Activated CD4-positive, alpha-beta T cell treated with anti-CD3 and anti-CD28 coated beads, Interleukin-10, Interleukin-2, amounts not matched to agents 100 ng/mL and 50 ng/mL, durations not matched to agents 16 hours and 8 hours (primary cell): ENCODE data around the gene COBL.

Experiments used
- DNase-seq: peaks from one replicate; pipeline ENCODE4 v3.0.0-alpha.2; 2020

Gene COBL

DNA sequence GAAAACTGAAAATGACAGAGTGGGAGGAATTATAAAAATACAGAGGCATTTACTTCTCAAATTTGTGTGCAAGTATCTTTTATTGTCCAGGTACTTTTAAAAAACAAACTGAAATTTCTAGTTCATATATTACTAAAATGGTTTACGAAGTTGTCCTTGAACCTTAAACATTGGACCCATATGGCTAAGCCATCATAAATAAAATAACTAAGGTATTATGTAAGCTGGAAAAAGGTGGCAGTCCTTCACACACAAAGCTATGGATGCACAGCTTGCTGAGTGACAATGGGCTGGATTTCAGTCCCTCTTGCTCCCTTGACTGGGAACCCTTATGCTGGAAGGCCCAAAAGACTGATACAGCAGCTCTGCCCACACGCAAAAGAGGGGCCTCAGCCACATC, 66.1 kb downstream of the COBL start:
- no peak for DNase-seq

DNA sequence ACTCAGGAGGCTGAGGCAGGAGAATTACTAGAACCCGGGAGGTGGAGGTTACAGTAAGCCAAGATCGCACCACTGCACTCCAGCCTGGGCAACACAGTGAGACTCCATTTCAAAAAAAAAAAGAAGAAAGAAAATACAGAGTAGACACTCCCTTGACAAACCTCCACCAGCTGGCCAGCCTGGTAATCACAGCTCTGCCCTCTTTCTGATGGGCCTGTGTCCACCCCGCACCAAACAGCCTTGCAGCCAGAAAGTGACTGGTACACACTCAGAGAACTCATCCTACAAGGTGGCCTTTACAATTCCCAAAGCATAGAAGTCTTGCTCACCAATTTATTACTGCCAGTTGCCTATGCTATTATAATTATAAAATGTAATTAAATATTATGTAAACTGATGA, 66.6 kb downstream of the COBL start:
- no peak for DNase-seq

DNA sequence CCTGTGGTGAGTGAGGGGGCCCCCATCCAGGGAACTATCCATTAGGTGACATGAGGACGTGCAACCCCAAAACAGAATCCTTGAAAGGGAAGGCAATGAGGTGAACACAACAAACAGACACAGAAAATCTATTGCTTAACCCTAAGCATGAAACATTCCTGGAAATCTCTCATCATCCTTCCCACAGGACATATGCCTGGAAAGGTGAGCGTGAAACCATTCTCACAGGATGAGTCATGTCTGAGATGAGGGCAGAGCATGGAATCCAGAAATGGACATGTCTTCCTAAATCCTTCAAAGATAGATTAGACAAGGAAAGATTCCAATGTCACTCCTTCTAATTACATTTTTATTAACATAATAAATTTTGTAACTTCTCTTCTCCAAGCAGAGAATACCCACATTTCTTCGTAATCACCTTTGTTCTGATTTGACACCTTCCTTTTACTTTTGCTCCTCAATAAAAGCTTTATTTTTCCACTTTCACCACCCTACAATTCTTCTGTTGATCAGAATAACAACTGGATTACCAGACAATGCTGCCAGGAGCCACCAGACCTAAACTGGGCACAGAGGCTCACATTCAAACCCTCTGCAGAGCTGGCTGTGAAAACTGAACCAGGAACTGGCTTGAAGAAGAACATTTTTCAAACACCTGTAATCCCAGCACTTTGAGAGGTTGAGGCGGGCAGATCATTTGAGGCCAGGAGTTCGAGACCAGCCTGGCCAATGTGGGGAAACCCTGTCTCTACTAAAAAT, 67.2 kb downstream of the COBL start:
- no peak for DNase-seq

DNA sequence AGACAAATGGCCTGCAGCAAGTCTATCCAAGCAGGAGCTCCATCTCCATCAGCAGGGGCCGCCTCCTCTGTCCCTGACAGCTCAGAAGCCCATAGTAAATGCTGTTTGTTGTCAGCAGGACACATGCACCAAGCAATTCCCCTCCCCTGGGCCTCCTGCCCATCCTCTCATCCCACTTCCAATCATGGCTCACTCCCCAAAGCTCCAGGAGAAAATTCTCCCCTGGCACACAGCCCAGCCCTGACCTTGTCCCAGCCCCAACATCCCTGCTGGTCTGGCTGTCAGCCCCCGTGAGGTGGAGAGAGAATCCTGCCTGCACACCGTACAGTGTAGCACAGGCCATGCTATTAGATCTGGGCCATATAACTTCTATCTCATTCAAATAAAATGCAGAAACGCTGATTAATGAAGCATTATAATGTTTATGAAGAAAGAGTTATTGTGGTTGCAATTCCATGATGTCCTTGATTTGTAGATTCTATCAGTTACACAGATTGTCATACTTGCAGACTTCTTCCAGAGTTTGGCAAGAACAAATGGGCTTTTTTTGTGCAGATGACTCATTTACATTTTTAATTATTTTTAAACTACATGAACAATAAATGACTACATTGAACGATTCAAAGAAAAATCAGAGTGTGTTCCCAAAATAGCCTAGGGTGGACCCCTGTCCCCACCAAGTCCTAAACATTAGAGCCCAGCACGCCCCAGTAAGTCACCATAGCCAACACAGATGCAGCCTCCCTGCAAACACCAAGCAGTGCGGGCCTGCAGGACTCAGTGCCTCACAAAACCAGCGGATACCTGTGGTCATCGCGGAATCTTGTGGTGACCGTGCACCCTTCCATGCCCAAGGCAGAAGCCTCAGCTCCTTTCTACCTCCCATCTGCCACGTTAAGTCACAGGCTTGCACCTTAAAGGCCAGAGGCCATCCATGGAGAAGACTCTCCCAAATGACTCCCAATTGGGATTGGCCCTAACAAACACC, 70.1 kb downstream of the COBL start:
- no peak for DNase-seq

DNA sequence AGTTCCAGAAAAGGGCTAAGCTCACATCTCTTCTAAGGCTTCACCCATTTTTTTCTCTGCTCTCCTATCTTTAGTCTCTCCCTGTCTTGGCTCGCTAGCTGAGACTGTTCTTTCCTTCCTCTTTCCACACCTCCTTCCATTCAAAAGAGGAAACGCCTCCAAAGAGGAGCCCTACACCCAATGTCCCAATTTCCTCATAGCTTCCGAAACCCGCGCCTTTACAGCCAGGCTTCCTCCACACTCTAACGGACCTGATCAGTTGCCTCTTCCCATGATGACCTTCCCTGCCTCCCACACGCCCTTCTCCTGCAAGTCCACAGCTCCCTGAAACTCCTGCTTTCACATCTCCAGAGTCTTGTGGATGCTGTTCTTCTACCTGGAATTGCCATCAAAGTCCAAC, 71.7 kb downstream of the COBL start:
- no peak for DNase-seq

DNA sequence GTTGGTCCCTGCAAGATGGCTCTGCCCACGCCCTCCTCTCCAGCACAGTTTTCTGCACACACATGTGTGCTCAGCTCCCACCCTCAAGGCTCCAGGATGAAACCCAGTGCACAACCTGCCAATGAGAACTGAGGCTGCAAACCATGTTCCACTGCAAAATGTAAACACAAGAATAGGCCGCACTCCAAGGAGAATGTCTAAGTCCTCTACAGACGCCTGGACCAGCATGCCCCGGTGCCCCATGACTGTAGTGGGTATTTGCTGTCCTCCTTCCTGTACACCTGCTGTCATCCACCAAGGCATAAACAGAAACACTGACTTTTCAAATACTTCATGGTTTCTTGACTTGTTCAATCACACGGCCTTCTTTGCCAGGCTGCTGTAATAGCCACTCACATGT, 72.6 kb downstream of the COBL start:
- no peak for DNase-seq

DNA sequence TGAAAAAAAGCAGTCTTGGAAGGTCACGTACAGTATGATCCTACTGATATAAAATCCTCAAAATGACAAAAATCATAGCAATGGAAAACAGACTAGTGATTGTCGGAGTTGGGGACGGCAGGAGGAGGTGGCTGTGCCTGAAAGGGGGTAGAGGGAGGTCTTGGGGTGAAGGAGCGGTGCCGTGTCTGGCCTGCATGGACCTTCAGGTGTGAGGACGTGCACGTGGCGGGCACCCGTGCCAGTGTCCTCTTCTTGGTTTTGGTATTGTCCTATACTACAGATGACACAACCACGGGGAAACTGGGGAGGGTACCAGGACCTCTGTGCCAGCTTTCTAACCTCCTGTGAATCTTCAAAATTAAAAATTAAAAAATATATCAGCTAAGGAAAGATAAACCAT, 73.0 kb downstream of the COBL start:
- no peak for DNase-seq

DNA sequence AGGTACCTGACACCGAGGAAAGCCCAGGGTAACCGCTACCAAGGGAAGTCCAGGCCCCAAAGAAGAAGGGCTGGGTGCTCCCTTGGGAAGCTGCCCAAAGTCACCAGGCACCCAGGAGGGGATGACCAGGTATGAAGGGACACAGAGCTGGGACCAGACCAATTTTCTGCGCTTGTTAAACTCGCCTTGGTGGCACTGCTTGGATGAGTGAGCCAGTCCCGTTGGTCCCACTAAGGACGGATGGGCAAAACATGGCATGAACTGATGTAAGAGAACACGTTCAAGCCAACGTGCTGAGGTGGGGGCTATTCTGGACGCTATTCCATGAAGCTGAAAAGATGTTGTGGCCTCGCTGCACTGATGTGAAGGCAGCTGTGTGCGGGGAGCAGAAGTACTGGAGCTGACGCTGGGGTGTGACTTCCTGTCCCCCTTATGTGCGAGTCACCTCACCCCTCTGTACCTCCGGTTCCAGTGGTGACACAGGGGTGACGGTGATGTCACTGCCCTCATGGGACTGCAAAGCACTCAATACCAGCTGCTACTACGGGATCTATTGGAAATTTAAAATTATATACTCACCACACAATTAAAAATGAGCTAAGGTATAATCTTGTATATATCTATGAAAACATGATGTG, 73.6 kb downstream of the COBL start:
- DNase-seq: no peak

DNA sequence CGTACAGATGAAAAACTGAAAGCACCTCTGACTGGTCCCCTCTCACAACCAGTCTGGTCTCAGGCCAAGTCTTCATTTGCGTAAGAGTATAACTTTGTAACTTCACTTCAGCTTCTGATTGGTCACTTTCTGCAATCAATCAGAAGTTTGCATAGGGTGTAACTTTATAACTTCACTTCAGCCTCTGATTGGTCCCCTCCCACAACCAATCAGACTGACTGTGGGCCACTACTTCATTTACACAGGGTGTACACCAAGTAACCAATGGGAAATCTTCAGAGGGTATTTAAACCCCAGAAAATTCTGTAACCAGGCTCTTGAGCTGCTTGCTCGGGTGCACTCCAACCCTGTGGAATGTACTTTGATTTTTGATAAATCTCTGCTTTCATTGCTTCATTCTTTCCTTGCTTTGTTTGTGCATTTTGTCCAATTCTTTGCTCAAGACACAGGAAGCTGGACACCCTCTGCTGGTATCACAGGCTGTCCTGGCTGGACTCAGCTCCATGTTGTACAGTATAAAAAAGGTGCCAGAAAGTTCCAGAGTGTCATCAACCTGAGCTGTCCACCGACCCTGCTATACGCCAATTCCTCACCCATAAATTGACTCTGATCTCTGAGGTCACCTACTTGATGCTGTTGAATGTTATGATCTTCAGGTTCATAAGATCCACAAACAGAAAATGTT, 74.5 kb downstream of the COBL start:
- DNase-seq: no peak

DNA sequence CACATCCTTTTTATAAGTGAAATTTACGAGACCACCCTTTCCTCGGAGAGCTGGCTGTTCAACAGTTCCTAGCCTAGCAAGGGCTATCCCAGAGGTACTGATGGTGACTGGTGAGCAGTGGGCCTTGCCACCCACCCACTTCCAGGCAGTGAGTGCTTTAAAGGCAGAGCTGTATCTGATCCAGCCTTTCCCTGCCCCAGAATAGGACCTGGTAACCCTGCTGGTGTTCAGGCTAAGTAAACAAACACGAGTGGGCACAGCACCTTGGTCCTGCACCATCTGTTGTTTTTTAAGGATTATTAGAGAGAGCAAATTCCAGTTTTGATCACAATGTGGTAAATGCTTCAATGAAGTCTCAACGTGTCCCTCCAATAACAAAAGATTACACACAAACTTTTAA, 75.7 kb downstream of the COBL start:
- DNase-seq: no peak

DNA sequence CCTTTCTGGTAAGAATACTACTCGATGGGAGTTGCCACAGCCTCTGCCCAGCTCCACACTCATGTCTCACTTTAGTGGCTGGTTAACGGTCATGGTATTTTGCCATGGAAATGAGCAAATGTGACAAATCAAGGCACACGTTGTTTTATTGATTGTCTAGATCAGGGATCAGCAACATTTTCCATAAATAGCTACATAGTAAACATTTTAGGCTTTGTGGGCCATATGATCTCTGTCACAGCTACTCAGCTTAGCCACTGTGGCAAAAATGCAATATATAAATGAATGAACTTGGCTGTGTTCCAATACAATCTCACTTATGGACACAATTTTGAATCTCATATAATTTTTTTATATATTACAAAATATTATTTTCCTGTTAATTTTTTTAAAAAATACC, 76.9 kb downstream of the COBL start:
- DNase-seq: no peak

DNA sequence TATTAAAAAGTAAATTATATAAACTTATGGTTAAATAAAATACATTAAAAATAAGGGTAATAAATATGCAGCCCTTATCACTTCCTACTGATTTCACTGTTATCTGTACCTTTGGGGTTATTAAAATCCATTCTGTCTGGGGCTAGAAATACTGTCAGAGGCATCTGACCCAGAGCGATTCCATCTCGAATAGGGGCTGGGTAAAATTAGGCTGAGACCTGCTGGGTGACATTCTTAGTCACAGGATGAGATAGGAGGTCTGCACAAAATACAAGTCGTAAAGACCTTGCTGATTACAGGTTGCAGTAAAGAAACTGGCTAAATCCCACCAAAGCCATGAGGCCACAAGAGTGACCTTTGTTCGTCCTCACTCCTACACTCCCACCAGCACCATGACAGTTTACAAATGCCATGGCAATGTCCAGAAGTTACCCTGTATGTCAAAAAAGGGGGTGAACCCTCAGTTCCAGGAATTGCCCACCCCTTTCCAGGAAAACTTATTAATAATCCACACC, 77.6 kb downstream of the COBL start:
- DNase-seq: no peak

DNA sequence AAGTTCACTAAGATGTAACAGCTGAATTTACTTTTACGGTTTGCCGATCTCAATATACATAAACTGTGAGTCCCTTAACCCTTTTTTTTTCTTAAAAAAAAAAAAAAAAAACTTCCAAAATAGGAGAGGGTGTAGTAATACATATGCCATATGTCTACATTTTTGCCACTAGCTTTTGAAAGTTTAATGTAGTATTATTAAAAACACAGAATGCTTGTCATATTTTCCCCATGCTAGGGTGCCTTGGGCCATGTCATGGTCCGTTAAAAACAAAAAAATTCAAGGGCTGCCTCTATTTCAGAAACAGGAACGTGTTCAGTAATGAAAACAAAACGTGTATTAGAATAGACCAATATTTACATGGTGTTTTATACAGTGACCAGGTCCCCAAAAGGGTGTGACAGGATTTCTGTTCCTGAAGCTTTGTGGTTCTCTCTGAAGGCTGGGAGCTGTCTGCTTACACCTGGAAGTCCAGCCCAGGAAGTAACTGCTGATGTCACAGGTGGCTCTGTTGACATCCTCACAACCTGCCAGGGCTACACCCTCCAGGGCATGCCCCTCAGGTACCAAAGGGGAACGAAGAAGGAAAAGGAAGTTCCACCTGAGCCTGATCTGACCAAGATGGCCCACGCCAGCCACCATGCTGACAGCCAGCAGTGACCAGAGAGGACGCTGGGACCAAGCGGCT, 79.0 kb downstream of the COBL start:
- no peak for DNase-seq

DNA sequence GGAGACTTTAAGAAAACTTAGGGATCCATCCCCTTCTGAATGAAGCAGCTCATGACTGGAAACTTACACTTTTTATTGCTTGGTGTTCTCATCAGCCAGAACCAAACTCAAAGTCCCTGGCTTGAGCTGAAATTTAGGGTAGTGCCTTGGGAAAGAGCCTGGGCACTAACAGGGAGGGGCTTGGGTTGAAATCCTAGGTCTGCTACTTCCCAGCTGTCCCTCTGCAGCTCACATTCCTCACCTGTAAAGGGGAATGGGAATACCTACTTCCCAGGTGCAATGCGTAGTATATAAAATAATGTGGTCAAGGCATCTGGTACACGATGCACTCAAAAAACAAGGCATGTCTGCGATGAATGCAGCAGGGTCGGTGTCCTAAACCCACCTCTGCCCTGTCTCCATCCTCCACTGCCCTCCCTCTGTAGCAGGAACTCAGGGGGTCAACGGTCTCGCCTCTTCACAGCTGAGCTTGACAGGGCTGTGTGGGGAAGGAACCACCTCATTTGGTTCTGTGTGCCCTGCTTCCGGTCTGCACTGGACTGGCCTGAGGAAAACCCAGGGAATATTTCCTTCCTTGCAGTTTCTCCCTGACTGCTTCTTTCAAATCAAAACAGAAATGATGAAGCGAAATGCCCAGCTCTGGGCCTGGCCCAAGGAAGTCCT, 80.0 kb downstream of the COBL start:
- DNase-seq: no peak

DNA sequence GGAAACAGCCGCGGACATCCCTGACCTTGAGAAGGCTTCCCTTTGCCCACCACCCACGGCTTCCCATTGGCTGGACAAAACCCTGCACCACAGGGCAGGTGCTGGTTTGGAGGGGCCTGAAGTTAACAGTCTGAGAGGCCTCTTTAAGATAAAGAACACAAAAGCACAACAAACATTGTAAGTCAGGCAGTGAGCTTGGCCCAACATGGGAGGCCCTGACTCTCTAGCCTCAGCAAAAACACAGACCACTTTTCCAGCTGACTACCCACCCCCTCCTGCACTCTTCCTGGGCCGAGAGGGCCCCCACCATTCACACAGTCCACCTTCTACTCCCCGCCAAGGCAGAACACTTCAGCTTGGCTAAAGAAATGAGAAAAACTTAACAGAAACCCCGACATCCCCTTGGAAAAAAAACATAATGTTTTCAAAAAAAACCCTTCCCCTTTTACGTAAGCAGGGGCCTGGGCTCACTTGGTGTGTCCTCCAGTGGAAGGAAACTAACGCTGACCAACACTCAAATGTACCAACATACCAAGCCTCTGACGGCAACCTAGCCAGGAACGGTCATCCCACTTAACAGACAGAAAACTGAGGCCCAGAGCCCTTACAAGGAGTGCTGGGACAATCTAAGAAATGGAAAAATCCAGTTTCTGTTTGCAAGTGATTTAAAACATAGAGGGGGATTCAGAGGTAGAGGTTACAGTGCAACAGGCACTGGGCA, 80.9 kb downstream of the COBL start:
- no peak for DNase-seq

DNA sequence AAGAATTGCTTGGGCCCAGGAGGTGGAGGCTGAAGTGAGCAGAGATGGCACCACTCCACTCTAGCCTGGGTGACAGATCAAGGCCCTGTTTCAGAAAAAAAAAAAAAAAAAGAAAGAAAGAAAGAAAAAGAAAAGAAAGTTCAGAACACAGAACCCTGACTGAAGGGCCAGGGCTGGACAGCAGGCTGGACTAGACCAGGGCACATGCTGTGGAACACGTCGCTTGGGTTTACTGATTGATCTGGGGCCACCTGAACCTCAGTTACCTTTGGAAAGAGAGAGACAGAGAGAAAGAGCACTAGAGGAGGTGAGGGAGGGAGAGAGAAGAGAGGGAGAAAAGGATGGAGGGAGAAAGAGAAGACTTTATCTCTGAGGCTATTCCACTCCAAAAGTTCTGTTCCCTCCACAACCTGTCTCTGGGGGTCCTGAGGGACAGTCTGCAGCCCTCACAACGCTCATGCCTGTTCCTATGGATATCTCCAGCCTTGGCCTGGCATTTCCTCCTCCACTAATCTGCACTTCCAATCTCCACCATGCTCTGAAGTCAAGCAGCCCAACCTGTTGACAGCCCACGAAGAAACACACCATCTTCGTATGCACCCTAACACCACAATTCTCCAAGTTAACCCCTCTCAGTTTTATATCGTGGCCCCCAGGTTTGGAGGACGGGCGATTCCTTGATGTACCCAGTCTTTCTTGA, 81.8 kb downstream of the COBL start:
- no peak for DNase-seq

DNA sequence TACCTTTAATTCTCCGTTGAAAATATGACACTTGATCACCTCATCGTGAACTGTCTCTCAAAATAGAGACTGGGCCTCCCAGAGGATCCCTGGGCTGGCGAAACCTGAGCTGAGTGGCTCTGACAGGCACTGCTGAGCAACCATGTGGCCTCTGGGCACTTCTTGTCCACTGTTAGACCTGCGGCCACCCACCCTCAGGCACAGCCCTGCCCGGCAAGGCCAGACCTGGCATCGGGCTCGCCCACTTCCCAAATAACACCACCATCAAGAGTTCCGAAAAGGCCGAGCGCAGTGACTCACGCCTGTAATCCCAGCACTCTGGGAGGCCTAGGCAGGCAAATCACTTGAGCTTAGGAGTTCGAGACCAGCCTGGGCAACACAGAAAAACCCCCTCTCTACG, 82.5 kb downstream of the COBL start:
- DNase-seq: no peak

DNA sequence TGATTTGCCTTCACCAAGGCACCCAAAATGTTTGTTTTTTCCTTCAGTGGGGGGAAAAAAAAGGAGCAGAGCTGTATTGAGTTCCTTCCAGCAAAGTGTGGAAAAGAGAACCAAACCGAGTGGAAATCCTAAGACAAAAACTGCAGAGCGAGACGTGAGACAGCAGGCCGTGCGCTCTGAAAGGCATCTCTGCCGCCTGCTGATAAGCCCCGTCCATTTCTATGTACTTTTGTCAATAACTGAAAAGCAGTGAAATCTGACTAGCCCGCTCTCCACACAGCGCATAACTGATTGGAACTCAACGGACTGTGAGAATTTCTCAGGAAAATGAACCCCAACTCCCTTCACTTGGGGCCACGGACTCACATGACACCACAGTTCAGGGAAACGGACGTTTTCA, 83.2 kb downstream of the COBL start:
- no peak for DNase-seq

DNA sequence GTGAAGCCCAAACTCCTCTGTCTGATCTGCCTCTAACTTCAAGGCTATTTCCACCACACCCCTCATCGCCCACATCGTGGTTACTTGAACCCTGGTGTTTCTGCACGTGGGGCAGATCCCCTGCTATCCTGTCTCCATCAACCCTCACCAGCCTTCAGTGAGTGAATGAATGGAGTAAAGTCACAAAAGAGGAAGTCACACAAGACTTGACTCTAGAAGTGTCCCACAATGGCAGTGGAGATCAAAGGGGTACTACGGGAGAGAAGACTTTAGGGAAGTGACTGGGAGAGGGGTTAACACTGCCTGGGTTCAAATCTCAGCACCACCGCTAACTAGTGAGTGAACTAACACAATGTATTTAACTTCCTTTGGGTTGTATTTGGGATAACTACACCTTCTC, 85.9 kb downstream of the COBL start:
- no peak for DNase-seq

DNA sequence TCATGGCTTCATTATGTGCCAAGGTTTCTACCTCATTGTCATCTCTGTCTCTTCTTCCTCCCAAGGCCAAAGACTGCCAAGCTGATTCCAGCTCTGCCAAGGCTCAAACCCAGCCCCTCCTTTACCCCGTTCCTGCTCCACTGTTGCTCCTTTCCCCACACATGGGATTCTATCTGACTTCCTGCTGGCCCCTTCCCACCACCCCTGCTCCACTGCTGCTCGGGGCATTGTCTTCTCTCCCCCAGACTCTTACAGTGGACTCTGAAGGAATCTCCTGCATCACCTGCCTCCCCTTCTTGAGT, 86.3 kb downstream of the COBL start:
- no peak for DNase-seq
